Measurements from ENCODE around the gene SPEM3. TPM values are rescaled to one million over a fixed set of nuclear protein-coding genes. Genes with fewer than 3 reads are reported as not detected.
"Not testable (repeated sequence)": the region's sequence is repeated elsewhere in the genome, so short reads cannot be mapped to it uniquely, and the experiment has no call there.

SPEM3 gene
- total and polyA plus RNA-seq, 2 of the 4 experiments (the other 2 are of a cell fraction) = not detected

- H2BK5ac ChIP-seq (ENCODE audit: low read depth, low read length, poor library complexity, severe bottlenecking); H3K14ac ChIP-seq (replicated peaks; ENCODE audit: low read depth, low read length); BruUV-seq (replicated peaks); H3K4ac ChIP-seq (ENCODE audit: low read depth, low read length); POLR2A ChIA-PET (ENCODE audit: unreplicated experiment); H4K91ac ChIP-seq (ENCODE audit: insufficient read depth, low read depth, low read length); H3K36me3 ChIP-seq (ENCODE audit: control insufficient read depth, insufficient read depth, low read length); DNase-seq; H3K9me3 ChIP-seq (ENCODE audit: control insufficient read depth, insufficient read depth, low read length); H3K27me3 ChIP-seq (ENCODE audit: control insufficient read depth, insufficient read depth, low read length); CTCF ChIA-PET; H2AK9ac ChIP-seq (replicated peaks; ENCODE audit: low read depth, low read length, poor library complexity); in situ Hi-C loops (cut with MboI; ENCODE audit: low sequenced_read_pairs); H2AFZ ChIP-seq (replicated peaks; ENCODE audit: low read length, poor library complexity); H4K5ac ChIP-seq (ENCODE audit: low read depth, low read length); H3K9ac ChIP-seq (ENCODE audit: low read depth, low read length); dilution Hi-C loops (cut with HindIII; ENCODE audit: low sequenced_read_pairs, unreplicated experiment); H2BK20ac ChIP-seq (ENCODE audit: low read depth, low read length); H3K56ac ChIP-seq (ENCODE audit: extremely low read depth, insufficient read depth, low read length); H3K4me3 ChIP-seq (ENCODE audit: insufficient read depth, low read depth, low read length); H3K4me2 ChIP-seq (ENCODE audit: low read depth, low read length); H4K8ac ChIP-seq (ENCODE audit: low read depth in 2 of 2, low read length in 2 of 2); H3K27ac ChIP-seq (ENCODE audit: insufficient read depth, low read length); H3K18ac ChIP-seq (ENCODE audit: low read depth, low read length); intact Hi-C loops (cut with micrococcal nuclease); H2BK120ac ChIP-seq (ENCODE audit: low read depth, low read length); H2AK5ac ChIP-seq (ENCODE audit: low read depth, low read length); ATAC-seq (ENCODE audit: low read depth); H2BK15ac ChIP-seq (ENCODE audit: low read depth, low read length); H3K23ac ChIP-seq (ENCODE audit: low read depth, low read length): not testable (repeated sequence)
- Histone ChIP-seq H3K79me1 (ENCODE audit: low read depth in 1 of 2, low read length in 2 of 2) (peaks cover 5 to 73% of the 10 kb centered on the region in 2 experiments), H3K9me1 (ENCODE audit: insufficient read depth, low read length) (peaks cover 39% of the 10 kb centered on the region), H4K20me1 (ENCODE audit: insufficient read depth, low read length) (peaks cover 85% of the 10 kb centered on the region), H3K4me1 (ENCODE audit: control insufficient read depth, insufficient read depth, low read length) (peaks cover 20% of the 10 kb centered on the region)
- WGBS, 2 experiments (ENCODE audit: extremely low coverage in 2 of 2, insufficient read length in 1 of 2) = 97% methylated on average over 5 of the region's 8 CpGs; no CpG with 5 or more reads in 1 of the 2 experiments
Observed at GRCh38 chr17:7474767-7475166, 46.1 kb downstream of the SPEM3 start.
